ENCODE measurements around the gene MACROD2.

- TF ChIP-seq CTCF (IDR thresholded peaks at IDR 0.05) (no peak), ZFX (IDR thresholded peaks at IDR 0.05; ENCODE audit: borderline replicate concordance) (no peak)
Observed at GRCh38 chr20:15831201-15831600, 1835.9 kb downstream of the MACROD2 start.
